ENCODE data around the gene HRH4.

GRCh38 chr18:24517554-24517953 lies 57.1 kb downstream of the HRH4 start:
- TF ChIP-seq, protein P1, sequence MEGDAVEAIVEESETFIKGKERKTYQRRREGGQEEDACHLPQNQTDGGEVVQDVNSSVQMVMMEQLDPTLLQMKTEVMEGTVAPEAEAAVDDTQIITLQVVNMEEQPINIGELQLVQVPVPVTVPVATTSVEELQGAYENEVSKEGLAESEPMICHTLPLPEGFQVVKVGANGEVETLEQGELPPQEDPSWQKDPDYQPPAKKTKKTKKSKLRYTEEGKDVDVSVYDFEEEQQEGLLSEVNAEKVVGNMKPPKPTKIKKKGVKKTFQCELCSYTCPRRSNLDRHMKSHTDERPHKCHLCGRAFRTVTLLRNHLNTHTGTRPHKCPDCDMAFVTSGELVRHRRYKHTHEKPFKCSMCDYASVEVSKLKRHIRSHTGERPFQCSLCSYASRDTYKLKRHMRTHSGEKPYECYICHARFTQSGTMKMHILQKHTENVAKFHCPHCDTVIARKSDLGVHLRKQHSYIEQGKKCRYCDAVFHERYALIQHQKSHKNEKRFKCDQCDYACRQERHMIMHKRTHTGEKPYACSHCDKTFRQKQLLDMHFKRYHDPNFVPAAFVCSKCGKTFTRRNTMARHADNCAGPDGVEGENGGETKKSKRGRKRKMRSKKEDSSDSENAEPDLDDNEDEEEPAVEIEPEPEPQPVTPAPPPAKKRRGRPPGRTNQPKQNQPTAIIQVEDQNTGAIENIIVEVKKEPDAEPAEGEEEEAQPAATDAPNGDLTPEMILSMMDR (conservative IDR thresholded peaks at IDR 0.05; ENCODE audit: low read length), result no peak
- no peak for TF ChIP-seq EZH2phosphoT487 (IDR thresholded peaks at IDR 0.05; ENCODE audit: borderline replicate concordance, low read depth, low read length)

Data from OCI-LY7 (cell line).